Right cardiac atrium (tissue), 5 donors: ENCODE measurements around the gene EXOC6. TPM values are rescaled to one million over a fixed set of nuclear protein-coding genes. Genes with fewer than 3 reads are reported as not detected.
"Not testable (repeated sequence)": the region's sequence is repeated elsewhere in the genome, so short reads cannot be mapped to it uniquely, and the experiment has no call there.

Experiments
- ATAC-seq, 2 donors: fragments of 200-7000 bp; cut with Tn5 transposase; one replicate each; pipeline versions ENCODE4 v1.8.0 to v1.9.1; 2020; ENCODE audit warnings: moderate library complexity in 2 of 2, mild to moderate bottlenecking in 1 of 2
- DNase-seq, 3 donors: peaks; one replicate each; pipeline ENCODE4 v3.0.0-alpha.2; 2020
- H3K27ac ChIP-seq: one replicate; pipeline ENCODE4 v1.5.1; 2013; ENCODE audit warnings: mild to moderate bottlenecking, low read length, control low read depth, moderate library complexity
- H3K27me3 ChIP-seq: one replicate; pipeline ENCODE4 v1.6.1; 2013; ENCODE audit not compliant: control insufficient read depth, insufficient read depth
- H3K4me1 ChIP-seq: one replicate; pipeline ENCODE4 v1.6.1; 2013; ENCODE audit warnings: low read length; ENCODE audit not compliant: control insufficient read depth, insufficient read depth
- H3K4me3 ChIP-seq: one replicate; pipeline ENCODE4 v1.5.1; 2013; ENCODE audit warnings: low read length, control low read depth
- H3K9me3 ChIP-seq: one replicate; pipeline ENCODE4 v1.6.1; 2013; ENCODE audit warnings: low read length; ENCODE audit not compliant: control insufficient read depth
- WGBS: extraction: QIAGEN DNeasy Blood & Tissue Kit; methylation state at CpG from one replicate; pipeline ENCODE4 v1.1.7; 2013; 5-methylcytosine and 5-hydroxymethylcytosine counted together
- intact Hi-C, 4 donors: fragments of 100-400 bp; cut with DNase I; formaldehyde crosslinking; loops; one replicate each; pipeline versions ENCODE4 v1.11.0 to v1.14.0; 2022 to 2023
- polyA plus RNA-seq: library from polyadenylated mRNA; stranded (reverse); fragments of 200-250 nt; gene quantifications from one replicate; pipeline ENCODE4 v1.2.3, GENCODE V29; 2013
- total RNA-seq, 4 donors: library from RNA; stranded (reverse); fragmentation: NEBNext Ultra II Directional; extraction: Animal tissue kit (Norgen Biotek cat#: 25700); gene quantifications; one replicate each; pipeline ENCODE4 v1.2.1, GENCODE V29; 2021
- donor health status: healthy with polysubstance abuse.
- donor health status: DM: no; HTN: yes; CAD: no.
- donor health status: DM: no; HTN: no; CAD: no.
- donor health status: DM: no; HTN: yes; CAD: no; lungs with severe emphysema.
- donor health status: DM: yes; HTN: yes; CAD: no.

EXOC6 gene
- total and polyA plus RNA-seq, 5 donors = 5.7 to 9.5 (median 8.8) TPM

DNA sequence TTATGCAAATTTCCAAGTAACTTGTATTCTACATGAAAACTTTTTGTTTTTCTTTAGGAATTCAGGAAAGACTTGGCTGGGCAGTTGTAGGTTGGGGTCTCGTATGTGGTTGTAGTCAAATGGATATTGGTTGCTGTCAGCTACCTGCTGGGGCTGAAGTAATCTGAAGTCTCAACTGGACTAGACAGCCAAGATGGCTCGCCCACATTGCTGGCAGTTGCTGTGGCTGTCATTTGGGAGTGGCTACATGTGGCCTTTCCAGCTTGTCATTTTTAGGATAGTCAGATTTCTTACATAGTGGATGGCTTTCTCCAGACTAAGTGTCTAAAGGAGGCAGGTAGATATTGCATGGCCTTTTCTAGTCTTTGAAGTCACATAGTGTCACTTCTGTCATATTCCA lies 32.6 kb downstream of the EXOC6 start:
- DNase-seq (no peak), ATAC-seq (no peak)
- intact Hi-C loops = loop anchor here in 3 of 4 donors (5.0 to 10.0 kb wide), 2 partner anchors 34 to 474 kb away; partner anchors contain the start of gene EXOC6 (in 2 of the 3)
- Histone ChIP-seq H3K4me1 (no peaks in the 10 kb centered on the region), H3K4me3 (no peak overlapping the region), H3K27me3 (no peaks in the 10 kb centered on the region), H3K27ac (no peak overlapping the region), H3K9me3 (no peaks in the 10 kb centered on the region)
- WGBS = 74% methylated on average over 2 of the region's 2 CpGs

DNA sequence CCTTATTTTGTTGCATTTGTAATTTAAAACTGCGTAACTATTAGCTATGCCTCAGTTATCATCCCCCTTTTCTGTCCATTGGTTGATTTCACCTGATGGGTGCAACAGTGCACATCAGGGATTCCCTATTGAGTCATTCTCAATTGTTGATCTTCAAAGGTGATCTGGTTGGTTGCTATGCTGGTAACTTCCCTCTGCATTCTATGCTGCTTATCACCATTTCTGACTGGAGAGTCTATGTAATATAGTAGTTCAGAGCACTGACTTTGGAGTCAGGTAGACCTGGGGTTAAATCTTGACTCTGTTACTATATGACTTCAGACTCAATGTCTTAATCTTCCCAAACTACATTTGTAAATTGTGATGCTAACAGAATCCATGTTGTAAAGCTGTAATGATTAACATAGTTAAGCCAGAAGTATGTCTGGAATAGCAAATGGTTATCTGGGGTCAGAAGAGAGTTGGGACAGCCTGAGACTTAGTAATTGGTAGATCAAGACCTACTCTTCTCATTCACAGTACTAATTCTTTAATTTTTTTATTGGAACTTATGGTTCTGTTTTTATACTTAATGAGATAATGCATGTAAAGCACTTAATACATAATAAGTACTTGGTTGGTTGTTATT lies 38.1 kb downstream of the EXOC6 start:
- Histone ChIP-seq H3K27me3 (no peaks in the 10 kb centered on the region), H3K27ac (no peak overlapping the region), H3K4me1 (no peaks in the 10 kb centered on the region), H3K4me3 (no peak overlapping the region), H3K9me3 (no peaks in the 10 kb centered on the region)
- DNase-seq (no peak), ATAC-seq (no peak)
- intact Hi-C loops = loop anchor here in 1 of 4 donors (10.0 kb wide), 1 partner anchor 468 kb away; no protein-coding TSS in a partner anchor
- WGBS = 97% methylated on average over 1 of the region's 1 CpG

DNA sequence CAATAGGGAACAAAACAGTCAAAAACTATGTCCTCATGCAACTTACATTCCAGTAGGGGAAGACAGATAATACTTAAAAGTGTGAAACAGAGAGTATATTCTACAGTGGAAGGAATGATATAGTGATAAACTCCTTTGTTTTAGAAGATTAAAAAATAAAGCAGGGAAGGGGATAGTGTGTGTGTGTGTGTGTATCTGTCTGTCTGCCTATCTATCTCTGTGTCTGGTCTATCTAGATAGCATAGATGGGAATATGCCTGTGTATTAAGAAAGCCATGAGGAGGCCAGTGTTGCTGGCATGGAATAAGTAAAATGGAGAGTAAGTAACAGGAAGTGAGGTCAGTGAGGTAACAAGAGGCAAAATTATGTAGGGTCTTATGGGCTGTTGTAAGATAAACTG lies 42.2 kb downstream of the EXOC6 start:
- H3K27ac ChIP-seq = no peak overlapping the region
- H3K4me3 ChIP-seq = no peak overlapping the region
- no peaks in the 10 kb centered on the region for H3K27me3 ChIP-seq
- no peaks in the 10 kb centered on the region for H3K9me3 ChIP-seq
- H3K4me1 ChIP-seq = peaks cover 6% of the 10 kb centered on the region
- intact Hi-C loops = no loop called here
- DNase-seq (no peak), ATAC-seq (no peak)

DNA sequence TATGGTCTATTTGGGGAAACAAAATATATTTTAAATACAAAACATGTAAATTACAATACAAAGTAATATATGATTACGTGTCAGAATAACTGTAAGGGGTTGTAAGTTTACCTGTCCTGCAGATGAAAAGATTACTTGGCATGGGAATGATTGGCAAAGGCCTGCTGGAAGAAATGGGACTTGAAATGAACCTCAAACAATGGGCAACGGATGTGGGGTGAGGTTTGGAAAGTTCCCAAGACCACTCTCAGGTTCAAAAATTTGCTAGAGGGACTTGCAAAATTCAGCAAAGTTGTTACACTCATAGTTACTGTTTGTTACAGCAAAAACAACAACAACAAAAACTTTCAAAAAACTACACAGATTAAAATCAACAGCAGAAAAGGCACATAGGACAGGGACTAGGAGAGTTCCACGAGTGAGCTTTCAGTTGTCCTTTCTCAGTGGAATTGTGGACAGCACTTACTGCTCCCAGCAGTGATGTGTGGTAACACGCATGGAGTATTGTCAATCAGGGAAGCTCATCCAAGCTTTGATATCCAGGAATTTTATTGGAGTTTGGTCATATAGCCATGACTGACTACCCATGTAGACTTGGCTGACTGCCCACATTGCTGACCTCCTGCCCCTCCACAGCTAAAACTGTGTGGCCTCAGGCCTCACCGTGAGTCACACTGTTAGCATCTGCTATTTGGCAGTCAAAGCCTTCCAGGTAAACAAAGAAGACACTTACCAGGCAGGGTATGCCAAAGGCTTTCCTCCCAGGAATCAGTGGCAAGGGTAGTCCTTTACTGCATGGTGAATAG lies 43.8 kb downstream of the EXOC6 start:
- peaks cover 6% of the 10 kb centered on the region for H3K4me1 ChIP-seq
- ATAC-seq = peak; percentile 48 to 72
- no peaks in the 10 kb centered on the region for H3K27me3 ChIP-seq
- 58% methylated on average over 5 of the region's 5 CpGs for WGBS
- intact Hi-C loops = no loop called here
- H3K27ac ChIP-seq = no peak overlapping the region
- DNase-seq = peak in 2 of 3 donors; percentile 29 to 58
- H3K9me3 ChIP-seq = no peaks in the 10 kb centered on the region
- no peak overlapping the region for H3K4me3 ChIP-seq

DNA sequence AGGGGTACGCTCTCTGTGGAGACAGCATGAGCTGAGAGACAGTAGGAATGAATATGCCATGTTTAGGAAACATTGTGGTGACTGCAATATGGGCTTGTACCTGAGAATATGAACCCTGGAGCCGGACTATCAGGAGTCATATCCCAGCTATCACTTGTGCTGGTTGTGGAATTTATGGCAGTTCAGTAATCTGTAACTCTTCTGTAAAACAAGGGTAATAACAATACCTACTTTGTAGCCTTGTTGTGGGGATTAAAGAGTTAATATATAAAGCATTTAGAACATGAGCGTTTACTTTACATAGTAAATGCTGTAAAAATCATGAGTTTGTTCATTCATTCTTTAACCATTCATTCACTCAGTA lies 44.4 kb downstream of the EXOC6 start:
- intact Hi-C loops = no loop called here
- no peaks in the 10 kb centered on the region for H3K27me3 ChIP-seq
- DNase-seq = no peak

DNA sequence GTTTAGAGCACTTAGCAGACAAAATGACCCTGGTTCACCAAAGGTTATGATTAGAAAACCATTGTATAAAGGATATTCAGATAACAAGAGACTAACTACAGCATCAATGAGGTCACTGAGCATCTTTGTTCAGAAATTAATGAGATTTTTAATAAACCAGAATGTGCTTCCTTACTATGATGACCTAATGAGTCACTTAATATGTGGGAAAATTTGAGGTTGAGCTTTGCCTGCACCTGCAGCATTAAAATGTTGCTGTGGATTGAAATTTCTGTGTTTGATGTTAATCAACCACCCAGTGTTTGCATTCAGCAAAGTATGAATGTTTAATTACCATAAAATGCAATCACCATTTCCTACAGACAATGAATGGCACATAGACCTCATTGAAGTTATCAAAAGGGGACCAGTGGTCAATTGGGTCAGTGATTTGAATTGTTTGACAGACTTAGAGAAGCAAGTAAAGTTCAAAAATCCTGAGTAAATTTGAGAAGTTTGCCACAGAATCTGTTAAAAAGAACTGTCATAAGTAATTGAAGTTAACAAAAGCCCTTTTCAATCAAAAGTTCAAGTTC lies 45.8 kb downstream of the EXOC6 start:
- H3K27me3 ChIP-seq = no peaks in the 10 kb centered on the region
- peaks cover 6% of the 10 kb centered on the region for H3K4me1 ChIP-seq
- intact Hi-C loops = no loop called here

More for the DNA sequence above, 44.4 kb downstream of the EXOC6 start:
- ATAC-seq = no peak
- H3K27ac ChIP-seq = no peak overlapping the region
- H3K4me1 ChIP-seq = peaks cover 6% of the 10 kb centered on the region
- 68% methylated on average over 3 of the region's 3 CpGs for WGBS
- no peak overlapping the region for H3K4me3 ChIP-seq
- no peaks in the 10 kb centered on the region for H3K9me3 ChIP-seq

DNA sequence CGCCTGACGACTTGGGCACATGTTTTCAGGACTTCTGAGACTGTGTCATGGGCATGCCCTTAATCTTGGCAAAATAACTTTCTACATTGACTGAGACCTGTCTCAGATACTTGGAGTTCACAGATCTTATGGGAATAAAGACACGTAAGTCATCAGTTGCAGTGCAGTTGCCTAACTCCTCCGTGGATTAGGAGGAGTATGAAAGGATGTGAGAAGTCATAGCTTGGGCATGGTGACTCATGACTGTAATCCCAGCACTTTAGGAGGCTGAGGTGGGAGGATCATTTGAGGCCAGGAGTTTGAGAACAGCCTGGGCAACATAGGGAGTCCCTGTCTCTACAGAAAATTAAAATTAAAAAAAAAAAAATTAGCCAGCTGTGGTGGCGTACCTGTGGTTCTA lies 49.6 kb downstream of the EXOC6 start:
- Histone ChIP-seq H3K9me3 (no peaks in the 10 kb centered on the region), H3K4me1 (no peaks in the 10 kb centered on the region), H3K27ac (no peak overlapping the region), H3K4me3 (no peak overlapping the region), H3K27me3 (no peaks in the 10 kb centered on the region)
- no peak for ATAC-seq
- no peak for DNase-seq
- intact Hi-C loops = no loop called here
- WGBS = 92% methylated on average over 5 of the region's 5 CpGs

More for the DNA sequence above, 45.8 kb downstream of the EXOC6 start:
- Histone ChIP-seq H3K9me3 (no peaks in the 10 kb centered on the region), H3K27ac (no peak overlapping the region), H3K4me3 (no peak overlapping the region)
- DNase-seq = no peak
- no peak for ATAC-seq

DNA sequence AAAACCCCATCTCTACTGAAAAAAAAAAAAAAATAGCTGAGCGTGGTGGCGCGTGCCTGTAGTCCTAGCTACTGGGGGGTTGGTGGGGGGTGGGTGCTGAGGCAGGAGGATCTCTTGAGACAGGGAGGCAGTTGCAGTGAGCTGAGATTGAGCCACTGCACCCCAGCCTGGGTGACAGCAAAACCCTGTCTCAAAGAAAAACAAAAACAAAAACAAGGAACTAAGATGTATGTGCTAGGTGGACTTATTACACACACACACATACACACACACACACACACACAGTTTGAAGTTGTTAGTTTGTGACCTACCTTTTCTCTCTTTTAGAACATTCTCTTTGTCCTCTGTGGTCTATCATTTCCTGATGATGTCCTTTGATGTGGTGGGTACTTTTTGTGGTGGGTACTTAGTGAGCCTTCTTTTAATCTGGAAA lies 53.5 kb downstream of the EXOC6 start:
- no peak overlapping the region for H3K4me3 ChIP-seq
- H3K27me3 ChIP-seq = no peaks in the 10 kb centered on the region
- DNase-seq (no peak), ATAC-seq (no peak)
- whole genome bisulfite sequencing = 90% methylated on average over 3 of the region's 3 CpGs
- intact Hi-C loops = no loop called here
- H3K4me1 ChIP-seq = no peaks in the 10 kb centered on the region
- no peaks in the 10 kb centered on the region for H3K9me3 ChIP-seq
- H3K27ac ChIP-seq = no peak overlapping the region

DNA sequence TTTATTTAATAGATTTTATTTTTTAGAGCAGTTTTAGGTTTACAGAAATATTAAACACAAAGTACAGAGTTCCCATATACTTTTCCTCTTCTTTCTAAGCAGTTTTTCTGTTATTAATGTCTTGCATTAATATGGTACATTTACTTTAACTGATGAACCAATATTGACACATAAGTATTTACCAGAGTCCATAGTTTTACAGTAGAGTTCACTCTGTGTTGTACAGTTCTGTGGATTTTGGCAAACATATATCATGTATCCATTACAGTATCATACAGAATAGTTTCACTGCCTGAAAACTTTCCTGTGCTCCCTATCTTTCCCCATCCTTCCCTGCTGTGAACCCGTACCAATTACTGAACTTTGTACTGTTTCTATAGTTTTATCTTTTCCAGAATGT lies 55.3 kb downstream of the EXOC6 start:
- Histone ChIP-seq H3K27me3 (no peaks in the 10 kb centered on the region), H3K4me1 (no peaks in the 10 kb centered on the region), H3K9me3 (no peaks in the 10 kb centered on the region), H3K4me3 (no peak overlapping the region), H3K27ac (no peak overlapping the region)
- WGBS = 94% methylated on average over 1 of the region's 1 CpG
- intact Hi-C loops = no loop called here
- DNase-seq (no peak), ATAC-seq (no peak)

DNA sequence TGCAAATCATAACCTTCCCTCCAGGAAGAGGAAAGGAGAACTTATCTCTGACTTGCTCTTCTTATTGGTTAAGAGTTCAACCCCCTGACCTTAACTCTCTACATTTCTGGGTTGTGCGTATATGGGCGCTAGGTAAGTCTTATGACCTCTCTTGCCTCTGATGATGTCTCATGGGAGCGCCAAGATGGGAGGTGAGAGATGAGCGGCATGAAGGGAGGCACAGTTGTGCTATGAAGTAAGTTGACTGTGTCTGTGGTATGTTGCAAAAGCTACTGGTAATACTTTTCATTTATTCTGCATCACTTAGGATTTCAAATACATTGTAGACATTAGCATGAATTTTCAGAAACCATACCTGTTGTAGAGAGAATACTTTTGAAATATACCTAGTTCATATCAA lies 59.0 kb downstream of the EXOC6 start:
- no peaks in the 10 kb centered on the region for H3K4me1 ChIP-seq
- no peak overlapping the region for H3K4me3 ChIP-seq
- no peak for ATAC-seq
- intact Hi-C loops = no loop called here
- H3K9me3 ChIP-seq = no peaks in the 10 kb centered on the region
- no peak overlapping the region for H3K27ac ChIP-seq
- H3K27me3 ChIP-seq = no peaks in the 10 kb centered on the region
- WGBS = over 99% methylated on average over 4 of the region's 4 CpGs
- DNase-seq = no peak

DNA sequence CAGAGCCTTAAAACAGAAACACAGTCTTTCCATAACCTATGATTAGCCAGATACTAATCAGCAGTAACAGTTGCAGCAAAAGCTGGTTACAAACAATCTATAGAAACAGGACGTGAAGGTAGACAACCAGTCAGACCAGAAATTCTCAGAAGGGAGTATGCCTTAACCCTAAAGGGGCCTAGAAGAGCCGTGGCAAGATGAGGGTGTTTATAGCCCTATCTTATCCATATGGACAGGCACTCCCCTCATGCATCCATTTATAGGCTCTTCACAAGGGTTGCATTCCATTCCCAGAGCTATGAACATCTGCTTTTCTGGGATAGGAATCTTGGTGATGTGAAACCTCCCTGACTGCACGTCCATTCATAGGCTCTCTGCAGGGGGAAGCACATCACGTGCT lies 64.3 kb downstream of the EXOC6 start:
- H3K27me3 ChIP-seq, H3K4me3 ChIP-seq, DNase-seq, H3K27ac ChIP-seq, H3K9me3 ChIP-seq, intact Hi-C loops, ATAC-seq, H3K4me1 ChIP-seq: not testable (repeated sequence)
- 54% methylated on average over 4 of the region's 4 CpGs for WGBS
